NCI-H2227 treated with DMSO at 0.1 percent for 48 hours (cell line): ENCODE measurements around the gene ISG20L2.
A peak's percentile ranks its signal among the peaks of the same experiment; 100 is the strongest.
"Not testable (repeated sequence)": the region's sequence is repeated elsewhere in the genome, so short reads cannot be mapped to it uniquely, and the experiment has no call there.

Experiments
- DNase-seq: peaks from one replicate; lab custom pipeline; 2025; lab: John Stamatoyannopoulos, UW

ISG20L2 gene, protein sequence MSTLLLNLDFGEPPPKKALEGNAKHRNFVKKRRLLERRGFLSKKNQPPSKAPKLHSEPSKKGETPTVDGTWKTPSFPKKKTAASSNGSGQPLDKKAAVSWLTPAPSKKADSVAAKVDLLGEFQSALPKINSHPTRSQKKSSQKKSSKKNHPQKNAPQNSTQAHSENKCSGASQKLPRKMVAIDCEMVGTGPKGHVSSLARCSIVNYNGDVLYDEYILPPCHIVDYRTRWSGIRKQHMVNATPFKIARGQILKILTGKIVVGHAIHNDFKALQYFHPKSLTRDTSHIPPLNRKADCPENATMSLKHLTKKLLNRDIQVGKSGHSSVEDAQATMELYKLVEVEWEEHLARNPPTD

DNA sequence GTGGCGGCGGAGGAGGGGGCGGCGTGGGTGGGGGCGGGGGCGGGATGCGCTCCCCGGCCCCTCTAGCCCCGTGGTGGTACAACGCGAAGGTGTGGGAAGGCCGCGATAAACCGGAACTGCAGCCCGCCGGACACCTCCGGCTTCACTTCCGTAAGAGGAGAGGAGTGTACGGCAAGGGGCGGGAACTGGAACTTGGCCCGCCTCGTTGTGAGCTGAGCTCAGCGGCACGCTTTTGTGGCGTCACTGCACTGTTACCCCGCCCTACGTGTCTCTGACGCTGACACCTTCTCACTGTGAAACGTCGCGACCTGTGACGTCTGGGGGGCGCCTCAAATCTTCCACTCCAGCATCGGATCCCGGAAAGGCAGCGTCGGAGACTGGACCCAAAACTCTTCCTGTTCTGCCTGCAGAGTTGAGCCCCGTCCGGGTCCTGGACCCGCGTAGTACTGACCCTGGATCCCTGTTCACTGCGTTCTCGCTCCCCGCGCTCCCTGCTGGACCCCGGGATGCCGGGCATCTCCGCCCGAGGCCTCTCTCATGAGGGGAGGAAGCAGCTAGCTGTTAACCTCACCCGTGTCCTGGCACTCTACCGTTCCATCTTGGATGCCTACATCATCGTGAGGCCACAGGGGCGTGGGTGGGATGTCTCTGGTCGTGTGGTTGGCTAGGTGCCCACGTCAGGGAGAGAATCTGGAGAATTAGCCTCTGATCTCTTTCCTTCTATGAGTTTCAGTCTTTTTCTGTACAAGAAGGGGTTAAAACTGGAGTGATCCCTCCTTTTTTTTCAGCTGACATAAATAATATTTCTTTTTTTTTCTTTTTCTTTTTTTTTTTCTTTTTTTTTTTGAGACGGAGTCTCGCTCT, at the start of gene ISG20L2:
Gene ISG20L2 (minus strand): TSS at position 168 of the 864 bp plus-strand sequence. CDS start 1,114 bp downstream, outside the sequence.
- DNase-seq: peak; percentile 96

DNA sequence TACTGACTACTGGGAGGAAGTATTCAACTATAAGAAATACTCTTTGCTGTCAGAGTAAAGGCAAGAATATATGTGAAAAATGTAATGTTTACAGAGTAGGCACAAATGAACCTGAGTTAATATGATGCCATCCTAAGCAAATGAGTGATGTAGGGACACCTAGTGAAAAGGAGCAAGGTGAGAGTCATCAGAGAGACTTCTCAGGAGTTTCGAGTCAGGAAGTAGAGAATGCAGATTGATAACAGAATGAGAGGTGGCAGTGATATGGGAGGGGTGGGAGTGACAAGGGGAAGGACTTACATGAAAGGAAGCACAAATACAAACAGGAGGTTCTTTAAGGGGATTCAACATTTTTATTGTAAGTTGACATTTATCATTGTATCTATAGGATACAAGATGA, 49.0 kb upstream of the ISG20L2 start:
- DNase-seq: no peak

DNA sequence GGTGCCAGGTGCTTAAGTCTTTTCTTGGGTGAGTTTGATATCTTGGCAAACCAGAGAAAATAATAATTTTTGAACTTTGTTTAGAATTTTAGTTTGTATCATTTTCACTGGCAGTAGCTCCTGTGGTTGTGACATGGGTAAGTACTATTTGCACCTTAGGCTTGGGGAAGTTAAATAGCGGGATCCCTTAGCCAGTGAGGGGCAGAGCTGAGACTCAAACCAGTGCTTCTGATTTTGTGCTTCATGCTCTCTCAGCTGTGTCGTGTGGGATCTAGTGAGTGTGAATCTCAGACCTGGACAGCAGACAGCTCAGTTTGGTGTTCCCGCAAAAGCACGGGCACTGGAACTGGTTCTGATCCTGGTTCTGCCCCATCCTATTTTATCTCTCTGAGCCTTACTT, 48.4 kb upstream of the ISG20L2 start:
- DNase-seq: no peak

DNA sequence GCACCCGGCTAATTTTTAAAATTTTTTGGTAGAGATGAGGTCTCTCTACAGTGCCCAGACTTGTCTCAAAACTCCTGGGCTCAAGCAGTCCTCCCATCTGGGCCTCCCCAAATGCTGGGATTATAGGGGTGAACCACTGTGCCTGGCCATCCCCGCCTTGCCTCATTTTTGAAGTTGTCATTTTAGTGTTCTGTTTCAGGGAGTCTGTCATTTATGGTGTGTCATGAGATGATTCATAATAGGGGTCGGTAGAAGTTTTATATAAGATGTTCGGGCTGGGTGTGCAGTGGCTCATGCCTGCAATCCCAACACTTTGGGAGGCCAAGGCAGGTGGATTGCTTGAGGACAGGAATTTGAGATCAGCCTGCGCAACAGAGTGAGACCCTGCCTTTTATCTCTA, 47.2 kb upstream of the ISG20L2 start:
- no peak for DNase-seq

DNA sequence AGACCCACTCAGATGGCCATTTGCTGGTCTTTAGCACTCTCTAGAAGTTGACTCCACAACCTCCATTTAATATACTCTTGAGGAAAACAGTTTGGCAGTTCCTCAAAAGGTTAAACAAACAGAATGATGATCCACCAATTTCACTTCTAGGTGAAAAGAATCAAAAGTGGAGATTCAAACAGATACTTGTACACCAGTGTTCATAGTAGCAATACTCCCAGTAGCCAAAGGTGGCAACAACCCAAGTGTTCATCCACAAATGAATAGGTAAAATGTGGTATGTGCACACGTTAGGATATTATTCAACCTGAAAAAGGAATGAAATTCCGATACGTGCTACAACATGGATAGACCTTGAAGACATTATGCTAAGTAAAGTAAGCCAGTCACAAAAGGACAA, 45.0 kb upstream of the ISG20L2 start:
- no peak for DNase-seq

DNA sequence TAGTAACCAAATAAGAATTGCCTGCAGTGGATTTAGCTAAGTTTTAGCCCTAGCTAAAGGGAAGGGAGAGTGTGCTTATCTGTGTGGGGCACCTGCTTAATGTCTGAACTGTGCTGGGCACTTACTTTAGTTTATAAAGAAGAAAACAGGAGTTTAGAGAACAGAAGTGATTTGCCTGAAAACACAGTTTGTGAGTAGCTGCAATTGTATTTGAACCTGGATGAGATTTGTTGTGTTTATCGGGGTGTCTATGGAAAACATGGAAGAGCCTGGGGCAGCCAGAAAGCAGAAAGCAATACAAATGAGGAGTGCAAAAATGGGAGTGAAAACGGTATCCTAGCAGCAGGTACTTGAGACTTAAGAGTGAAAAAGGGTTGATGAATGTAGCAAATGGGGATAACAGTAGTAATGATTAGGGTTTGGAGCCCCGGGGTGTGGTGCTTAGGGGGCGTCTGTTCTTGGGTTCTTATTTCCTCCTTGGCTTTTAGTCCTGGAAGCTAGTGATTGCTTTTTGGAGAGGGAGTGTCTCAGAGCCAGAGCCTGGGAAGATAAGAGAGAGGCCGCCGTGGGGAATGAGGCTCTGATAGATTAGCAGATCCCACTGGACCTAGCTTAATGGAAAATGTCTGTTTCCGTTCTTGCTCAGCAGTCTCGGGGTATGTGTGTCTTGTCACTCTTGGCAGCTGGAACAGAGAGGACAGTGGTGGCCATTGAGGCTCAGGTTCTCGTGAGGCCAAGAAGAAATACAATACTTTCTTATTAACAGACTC, 44.3 kb upstream of the ISG20L2 start:
- DNase-seq: no peak

DNA sequence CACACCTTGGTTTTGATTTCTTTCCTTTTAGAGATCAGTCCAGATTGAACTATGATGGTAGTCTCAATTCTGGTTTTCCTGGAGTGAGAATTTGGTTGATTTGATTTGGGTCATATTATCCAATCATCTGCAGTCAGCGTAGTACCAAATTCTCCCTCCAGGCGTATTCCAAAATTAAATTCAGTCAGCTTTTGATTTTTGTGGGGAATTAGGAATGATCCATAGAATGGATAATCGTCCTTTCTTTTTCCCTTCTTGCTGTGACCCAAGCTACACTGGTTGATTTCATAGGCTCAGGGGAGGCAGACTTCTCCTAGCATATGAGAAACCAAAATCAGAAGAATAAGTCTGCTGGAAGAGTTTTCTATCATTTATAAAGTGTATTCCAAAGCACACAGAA, 43.7 kb upstream of the ISG20L2 start:
- no peak for DNase-seq

DNA sequence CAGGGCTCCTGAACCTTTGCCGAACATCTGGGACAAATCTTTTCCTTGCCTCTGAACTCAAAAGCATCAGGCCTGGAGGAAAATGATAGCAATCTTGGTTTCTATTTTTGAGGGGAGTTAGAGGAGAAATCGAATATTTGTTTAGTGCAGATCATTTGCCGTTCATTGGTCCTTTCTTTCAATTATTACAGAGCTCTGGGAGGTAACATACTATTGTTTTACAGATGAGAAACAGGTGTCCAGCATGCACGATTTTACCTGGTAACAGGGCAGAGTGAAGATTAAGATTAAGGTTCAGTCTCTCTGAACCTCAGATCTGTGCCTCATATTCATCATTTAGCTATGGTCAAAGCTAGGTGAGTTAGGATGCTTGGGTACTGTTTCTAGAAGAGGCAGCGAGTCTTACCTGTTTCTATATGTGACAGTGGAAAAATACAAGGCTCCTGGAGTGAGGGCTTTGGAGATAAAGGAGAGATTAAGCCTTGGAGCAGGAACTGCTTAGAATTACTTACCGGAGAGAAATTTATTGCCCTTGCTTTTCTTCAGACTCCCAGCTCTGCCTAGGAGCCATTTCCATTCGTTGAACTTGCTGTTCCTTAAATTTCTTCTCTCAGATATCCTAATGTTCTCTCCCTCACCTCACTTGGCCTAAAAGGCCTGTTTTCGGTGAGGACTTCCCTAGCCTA, 40.2 kb upstream of the ISG20L2 start:
- DNase-seq: no peak

DNA sequence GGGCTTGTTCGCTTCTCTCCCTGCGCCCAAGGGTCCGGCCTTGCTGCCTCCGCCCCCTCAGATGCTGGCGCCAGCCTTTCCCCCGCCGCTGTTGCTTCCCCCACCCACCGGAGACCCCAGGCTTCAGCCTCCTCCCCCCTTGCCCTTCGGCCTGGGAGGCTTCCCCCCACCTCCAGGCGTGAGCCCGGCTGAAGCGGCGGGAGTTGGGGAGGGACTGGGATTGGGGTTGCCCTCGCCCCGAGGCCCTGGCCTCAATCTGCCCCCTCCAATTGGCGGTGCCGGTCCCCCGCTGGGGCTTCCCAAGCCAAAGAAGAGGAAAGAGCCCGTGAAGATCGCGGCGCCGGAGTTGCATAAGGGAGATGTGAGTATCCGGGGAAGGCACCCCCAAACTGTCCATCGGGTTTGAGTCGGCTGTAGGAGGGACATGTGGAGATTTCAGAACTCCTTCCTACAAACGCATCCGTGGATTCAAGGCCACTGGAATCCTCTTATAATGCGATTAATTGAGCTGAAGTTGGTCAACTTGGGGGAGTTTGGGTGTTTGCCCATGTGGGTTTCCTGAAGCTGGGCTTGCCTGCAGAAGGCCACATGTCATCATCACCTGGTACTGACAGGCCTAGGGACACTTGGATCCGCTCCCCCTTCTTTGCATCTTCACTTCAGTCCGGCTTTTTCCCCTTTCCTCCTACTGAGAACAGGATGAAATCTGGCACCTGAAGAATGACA, 39.5 kb upstream of the ISG20L2 start:
- DNase-seq: no peak

DNA sequence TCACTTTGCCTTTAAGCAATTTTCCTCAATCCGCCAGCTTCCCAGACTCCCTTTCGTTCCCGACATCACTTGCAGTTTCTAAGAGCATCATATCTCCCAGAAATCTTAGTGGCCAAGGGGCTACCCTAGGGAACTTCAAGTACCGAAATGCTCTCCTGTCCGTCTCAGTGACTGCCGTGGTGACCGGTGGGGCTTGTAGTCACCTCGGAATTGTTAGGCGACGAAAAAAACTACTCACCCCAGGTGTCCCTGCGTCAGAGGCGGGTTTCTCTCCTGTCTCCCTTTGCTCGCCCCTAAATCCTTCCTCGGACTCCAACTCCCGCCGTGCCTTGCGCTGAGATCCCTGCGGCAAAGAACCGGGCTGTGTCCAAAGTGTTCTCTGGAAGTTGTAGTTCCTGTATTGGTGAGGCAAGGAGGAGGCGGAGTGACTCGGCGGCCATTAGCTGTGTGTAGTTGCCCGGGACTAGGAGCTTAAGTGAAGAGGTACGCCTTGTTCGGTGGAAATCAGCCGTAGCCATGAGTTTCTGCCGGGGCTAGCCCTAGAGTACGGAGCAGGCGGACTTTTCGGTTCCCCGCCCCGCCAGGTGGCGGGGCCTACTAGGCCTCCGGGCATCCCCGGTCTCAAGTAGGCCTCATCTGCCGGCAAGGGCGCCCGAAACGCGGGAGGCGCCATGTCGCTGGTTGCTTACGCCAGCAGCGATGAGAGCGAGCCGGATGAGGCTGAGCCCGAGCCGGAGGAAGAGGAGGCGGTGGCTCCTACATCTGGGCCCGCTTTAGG, 38.7 kb upstream of the ISG20L2 start, which contains the start of gene PRCC:
Gene PRCC (plus strand): TSS at position 435 of the 778 bp plus-strand sequence. CDS start 237 bp downstream, at position 672.
- DNase-seq: peak; percentile 99

DNA sequence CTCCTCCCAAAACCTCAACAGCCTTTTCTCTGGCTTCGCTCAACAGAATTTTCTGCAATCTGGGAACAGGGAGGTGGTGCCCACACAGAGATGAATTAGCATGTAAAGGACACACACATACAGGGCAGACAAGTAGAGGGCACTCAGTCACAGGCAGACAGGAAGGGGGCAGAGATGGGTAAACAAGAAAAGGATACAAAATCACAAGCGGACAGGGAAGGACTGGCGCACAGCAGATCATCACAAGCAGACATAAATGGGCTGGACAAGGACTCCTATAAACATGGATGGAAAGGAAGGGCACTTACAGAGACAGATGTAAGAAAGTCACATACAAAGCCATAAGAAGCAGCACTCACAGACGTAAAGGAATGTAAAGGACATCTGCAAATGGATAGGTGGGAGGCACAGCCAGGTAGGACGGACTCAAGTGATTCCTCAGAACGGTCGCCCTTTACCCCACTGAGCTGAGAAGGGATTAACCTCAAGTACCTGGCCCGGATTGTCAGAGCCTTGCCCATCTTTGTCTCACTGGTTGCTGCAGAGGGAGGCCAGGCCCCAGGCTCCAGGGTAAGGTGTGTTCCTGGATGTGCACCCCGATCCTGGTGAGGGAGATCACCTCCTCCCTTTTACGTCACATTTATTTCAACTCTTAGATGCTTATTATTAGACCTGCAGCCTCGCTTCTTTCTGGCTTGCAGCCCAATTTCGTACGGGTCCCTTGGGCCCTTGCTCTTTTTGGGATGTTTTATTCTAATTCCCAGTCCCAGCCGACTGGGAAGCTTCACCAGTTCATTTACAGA, 37.9 kb upstream of the ISG20L2 start:
- DNase-seq: no peak

DNA sequence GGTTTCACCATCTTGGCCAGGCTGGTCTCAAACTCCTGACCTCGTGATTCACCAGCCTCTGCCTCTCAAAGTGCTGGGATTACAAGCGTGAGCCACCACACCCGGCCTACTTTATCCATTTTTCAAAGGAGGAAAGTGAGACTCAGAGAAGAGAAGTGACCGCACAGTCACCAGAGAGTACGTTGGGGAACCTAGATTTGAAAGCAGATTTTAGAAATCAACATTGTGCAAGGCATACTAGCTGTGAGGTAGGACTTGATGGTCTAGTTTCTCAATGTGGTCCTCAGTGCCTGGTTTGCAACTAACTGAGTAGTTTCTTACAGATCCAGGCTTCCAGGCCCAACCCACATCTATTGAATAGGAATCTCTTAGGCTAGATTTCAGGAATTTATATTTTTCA, 37.1 kb upstream of the ISG20L2 start:
- no peak for DNase-seq

DNA sequence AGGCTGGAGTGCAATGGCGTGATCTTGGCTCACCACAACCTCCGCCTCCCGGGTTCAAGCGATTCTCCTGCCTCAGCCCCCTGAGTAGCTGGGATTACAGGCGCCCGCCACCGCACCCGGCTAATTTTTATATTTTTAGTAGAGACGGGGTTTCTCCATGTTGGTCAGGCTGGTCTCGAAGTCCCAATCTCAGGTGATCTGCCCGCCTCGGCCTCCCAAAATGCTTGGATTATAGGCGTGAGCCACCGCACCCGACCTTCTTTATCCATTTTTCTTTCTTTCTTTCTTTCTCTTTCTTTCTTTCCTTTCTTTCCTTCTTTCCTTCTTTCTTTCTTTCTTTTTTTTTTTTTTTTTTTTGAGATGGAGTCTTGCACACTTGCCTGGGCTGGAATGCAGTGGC, 36.6 kb upstream of the ISG20L2 start:
- not testable (repeated sequence) for DNase-seq

DNA sequence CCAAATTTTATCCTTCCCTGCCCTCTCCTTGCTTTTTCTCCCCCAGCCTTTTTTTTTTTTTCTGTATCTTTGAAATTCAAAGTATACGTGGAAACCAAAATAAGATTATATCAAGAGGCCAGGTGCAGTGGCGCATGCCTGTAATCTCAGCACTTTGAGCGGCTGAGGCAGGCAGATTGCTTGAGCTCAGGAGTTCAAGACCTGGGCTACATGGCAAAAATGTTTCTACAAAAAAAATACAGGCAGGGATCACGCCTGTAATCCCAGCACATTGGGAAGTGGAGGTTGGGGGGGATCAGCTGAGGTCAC, 32.2 kb upstream of the ISG20L2 start:
- no peak for DNase-seq

DNA sequence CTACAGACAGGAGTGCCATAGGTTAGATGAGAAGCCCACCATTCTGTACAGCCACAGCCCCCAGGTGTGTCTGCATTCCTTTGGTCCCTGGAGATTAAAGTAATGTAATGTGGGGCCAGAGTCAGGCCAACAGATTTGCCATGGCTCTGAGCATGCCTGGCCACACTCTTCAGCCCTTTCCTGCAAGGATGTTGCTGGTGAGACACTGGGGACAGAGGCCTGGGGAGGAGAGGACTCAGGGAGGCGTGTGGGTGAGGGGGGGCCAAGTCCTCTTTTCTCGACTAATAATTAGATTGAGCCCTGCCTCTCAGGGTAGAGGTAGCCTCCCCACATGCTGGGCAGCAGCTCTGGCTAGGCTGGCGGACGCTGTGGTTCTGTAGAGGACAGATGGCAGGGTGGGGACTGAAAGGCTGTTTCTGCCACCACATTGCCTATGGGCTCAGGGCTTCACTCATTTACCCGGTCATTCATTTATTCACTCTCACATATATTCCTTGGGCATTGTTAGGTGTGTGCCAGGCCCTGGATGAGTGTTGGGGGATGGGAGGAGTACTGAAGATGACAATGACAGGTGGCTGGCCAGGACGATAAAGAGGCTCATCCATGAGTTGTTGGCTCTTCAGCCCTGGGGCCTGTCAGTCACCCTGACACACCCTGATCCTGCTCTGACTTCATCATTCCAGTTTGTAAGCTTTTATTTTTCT, 31.7 kb upstream of the ISG20L2 start:
- peak; percentile 56 for DNase-seq

DNA sequence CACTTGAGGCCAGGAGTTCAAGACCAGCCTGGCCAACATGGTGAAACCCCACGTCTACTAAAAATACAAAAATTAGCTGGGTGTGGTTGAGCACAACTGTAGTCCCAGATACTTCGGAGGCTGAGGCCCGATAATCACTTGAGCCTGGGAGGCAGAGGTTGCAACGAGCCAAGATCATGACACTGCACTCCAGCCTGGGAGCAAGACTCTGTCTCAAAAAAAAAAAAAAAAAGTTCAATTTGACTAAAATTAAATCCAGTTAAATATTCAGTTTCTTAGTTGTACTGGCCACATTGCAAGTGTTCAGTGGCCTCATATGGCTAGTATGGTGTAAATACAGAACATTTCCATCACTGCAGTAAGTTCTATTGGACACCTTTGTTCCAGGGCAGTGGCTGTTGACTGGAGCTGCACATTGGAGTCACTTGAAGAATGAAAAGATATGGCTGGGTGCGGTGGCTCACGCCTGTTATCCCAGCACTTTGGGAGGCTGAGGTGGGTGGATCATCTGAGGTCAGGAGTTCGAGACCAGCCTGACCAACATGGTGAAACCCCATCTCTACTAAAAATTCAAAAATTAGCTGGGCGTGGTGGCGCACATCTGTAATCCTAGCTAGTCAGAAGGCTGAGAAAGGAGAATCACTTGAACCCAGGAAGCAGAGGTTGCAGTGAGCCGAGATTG, 29.1 kb upstream of the ISG20L2 start:
- DNase-seq: not testable (repeated sequence)

DNA sequence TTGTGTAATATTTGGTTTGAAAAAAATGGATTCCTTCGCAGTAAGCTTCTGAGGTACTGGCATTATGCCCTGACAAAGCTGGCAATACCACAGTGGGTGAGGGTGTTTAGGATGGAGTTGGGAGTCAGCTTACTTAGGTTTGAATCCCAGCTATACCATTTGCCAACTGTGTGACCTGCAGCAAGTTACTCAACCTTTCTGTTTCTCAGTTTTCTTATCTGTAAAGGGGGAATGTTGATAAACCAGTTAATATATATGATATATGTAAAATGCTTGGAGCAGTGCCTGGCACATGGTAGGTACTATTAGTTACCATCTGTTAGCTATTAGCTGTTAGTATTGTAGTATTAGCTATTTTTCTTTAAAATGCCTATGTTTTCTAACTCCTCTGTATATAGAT, 27.8 kb upstream of the ISG20L2 start:
- DNase-seq: no peak

DNA sequence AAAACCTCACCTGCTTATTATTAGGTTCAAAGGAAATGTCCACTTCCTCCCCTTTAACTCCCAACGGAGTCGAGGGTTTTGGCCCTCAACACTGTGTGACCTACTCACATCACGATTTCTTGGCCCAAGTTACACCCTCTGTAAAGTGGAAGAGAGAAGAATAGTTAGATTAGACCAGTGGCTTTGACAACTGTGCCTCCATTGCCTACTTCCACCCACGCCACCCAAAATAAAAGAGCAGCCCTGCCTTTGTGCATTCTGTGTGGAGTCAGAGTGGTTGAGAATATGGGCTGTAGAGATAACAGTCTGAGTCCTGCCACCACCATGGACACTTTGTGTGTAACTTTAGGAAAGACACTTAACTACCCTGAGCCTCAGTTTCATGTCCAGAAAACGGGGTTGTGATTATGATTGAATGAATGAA, 27.0 kb upstream of the ISG20L2 start:
- no peak for DNase-seq
